ENCODE results near the gene RGS7BP.
"Not testable (repeated sequence)": the region's sequence is repeated elsewhere in the genome, so short reads cannot be mapped to it uniquely, and the experiment has no call there.

Gene RGS7BP

GRCh38 chr5:64558641-64559040, 52.8 kb downstream of the RGS7BP start:
- DNase-seq (ENCODE audit: low read depth): not testable (repeated sequence)

GRCh38 chr5:64566310-64566916, 60.6 kb downstream of the RGS7BP start:
- DNase-seq (ENCODE audit: low read depth): no peak

- no peak for DNase-seq (ENCODE audit: low read depth)
Measured at GRCh38 chr5:64569858-64570257, 64.0 kb downstream of the RGS7BP start.

- DNase-seq (ENCODE audit: low read depth): no peak
Measured at GRCh38 chr5:64570395-64570996, 64.7 kb downstream of the RGS7BP start.

- no peak for DNase-seq (ENCODE audit: low read depth)
Measured at GRCh38 chr5:64575561-64575960, 69.7 kb downstream of the RGS7BP start.

- no peak for DNase-seq (ENCODE audit: low read depth)
Measured at GRCh38 chr5:64576250-64576649, 70.4 kb downstream of the RGS7BP start.

GRCh38 chr5:64585646-64586045, 79.8 kb downstream of the RGS7BP start:
- no peak for DNase-seq (ENCODE audit: low read depth)

- DNase-seq (ENCODE audit: low read depth): no peak
Measured at GRCh38 chr5:64587370-64587769, 81.6 kb downstream of the RGS7BP start.

GRCh38 chr5:64592730-64593341, 87.0 kb downstream of the RGS7BP start:
- no peak for DNase-seq (ENCODE audit: low read depth)

- DNase-seq (ENCODE audit: low read depth): no peak
Measured at GRCh38 chr5:64594025-64594424, 88.2 kb downstream of the RGS7BP start.

- DNase-seq (ENCODE audit: low read depth): no peak
Measured at GRCh38 chr5:64594601-64595000, 88.8 kb downstream of the RGS7BP start.

- no peak for DNase-seq (ENCODE audit: low read depth)
Measured at GRCh38 chr5:64595031-64595855, 89.4 kb downstream of the RGS7BP start.

GRCh38 chr5:64599226-64599625, 93.4 kb downstream of the RGS7BP start:
- no peak for DNase-seq (ENCODE audit: low read depth)

- DNase-seq (ENCODE audit: low read depth): no peak
Measured at GRCh38 chr5:64603676-64604075, 97.9 kb downstream of the RGS7BP start.

GRCh38 chr5:64606926-64607325, 101.1 kb downstream of the RGS7BP start:
- no peak for DNase-seq (ENCODE audit: low read depth)

- no peak for DNase-seq (ENCODE audit: low read depth)
Measured at GRCh38 chr5:64612344-64612961, 106.6 kb downstream of the RGS7BP start.

- no peak for DNase-seq (ENCODE audit: low read depth)
Measured at GRCh38 chr5:64615895-64616294, 110.1 kb downstream of the RGS7BP start.

GRCh38 chr5:64619609-64620008, 113.8 kb downstream of the RGS7BP start:
- DNase-seq (ENCODE audit: low read depth): no peak

- DNase-seq (ENCODE audit: low read depth): no peak
Measured at GRCh38 chr5:64622991-64623390, 117.2 kb downstream of the RGS7BP start.

- no peak for DNase-seq (ENCODE audit: low read depth)
Measured at GRCh38 chr5:64625678-64626077, 119.9 kb downstream of the RGS7BP start.

GRCh38 chr5:64628901-64629300, 123.1 kb downstream of the RGS7BP start:
- no peak for DNase-seq (ENCODE audit: low read depth)

GRCh38 chr5:64629841-64630240, 124.0 kb downstream of the RGS7BP start:
- no peak for DNase-seq (ENCODE audit: low read depth)

Data from stimulated activated CD8-positive, alpha-beta memory T cell treated with anti-CD3 and anti-CD28 coated beads, Interleukin-7, amount 100 ng/mL, for 24 hours (primary cell).